Loucy (cell line): ENCODE measurements around the gene PPP4C.

Experiments
- H2AFZ ChIP-seq: fragments of 200-600 bp; sonication (generic); 2 replicates; pipeline ENCODE4 v1.6.0; 2016; ENCODE audit warnings: antibody characterized with exemption, mild to moderate bottlenecking, low read length, moderate library complexity
- H3F3A ChIP-seq: fragments of 200-600 bp; 2 replicates; pipeline ENCODE4 v1.6.0; 2016; ENCODE audit warnings: antibody characterized with exemption, low read depth, mild to moderate bottlenecking
- H3K27me3 ChIP-seq: fragments of 200-600 bp; sonication (generic); 2 replicates; pipeline ENCODE4 v1.6.1; 2014; ENCODE audit warnings: low read length, mild to moderate bottlenecking; ENCODE audit not compliant: insufficient read depth, poor library complexity, severe bottlenecking
- H3K36me3 ChIP-seq: fragments of 200-600 bp; sonication (generic); 2 replicates; pipeline ENCODE4 v1.6.1; 2016; ENCODE audit warnings: low read length; ENCODE audit not compliant: insufficient read depth
- H3K4me1 ChIP-seq: fragments of 200-600 bp; sonication (generic); 2 replicates; pipeline ENCODE4 v1.5.1; 2014; ENCODE audit warnings: low read length, mild to moderate bottlenecking; ENCODE audit not compliant: insufficient read depth, poor library complexity, severe bottlenecking
- H3K4me2 ChIP-seq: fragments of 200-600 bp; sonication (generic); 2 replicates; pipeline ENCODE4 v1.6.0; 2014; ENCODE audit warnings: antibody characterized with exemption, low read length, low read depth, mild to moderate bottlenecking; ENCODE audit not compliant: poor library complexity, severe bottlenecking
- H3K4me3 ChIP-seq: fragments of 200-600 bp; sonication (generic); 2 replicates; pipeline ENCODE4 v1.5.1; 2014; ENCODE audit warnings: low read length, mild to moderate bottlenecking, mixed read lengths; ENCODE audit not compliant: poor library complexity, severe bottlenecking
- H3K79me2 ChIP-seq: fragments of 200-600 bp; sonication (generic); 2 replicates; pipeline ENCODE4 v1.6.1; 2014; ENCODE audit warnings: low read length; ENCODE audit not compliant: insufficient read depth
- H3K9ac ChIP-seq: fragments of 200-600 bp; sonication (generic); 2 replicates; pipeline ENCODE4 v1.6.0; 2014; ENCODE audit warnings: mild to moderate bottlenecking, low read depth, low read length, moderate library complexity; ENCODE audit not compliant: poor library complexity, severe bottlenecking
- H3K9me2 ChIP-seq: fragments of 200-600 bp; sonication (generic); replicated peaks from 2 replicates; pipeline ENCODE4 v1.6.1; 2016; ENCODE audit warnings: low read depth, low read length, mixed read lengths
- H3K9me3 ChIP-seq: fragments of 200-600 bp; sonication (generic); 2 replicates; pipeline ENCODE4 v1.6.1; 2014; ENCODE audit warnings: mild to moderate bottlenecking, antibody characterized with exemption, low read length, low read depth; ENCODE audit not compliant: insufficient read depth
- H4K20me1 ChIP-seq: fragments of 200-600 bp; sonication (generic); 2 replicates; pipeline ENCODE4 v1.6.0; 2014; ENCODE audit warnings: antibody characterized with exemption, low read length, mild to moderate bottlenecking; ENCODE audit not compliant: insufficient read depth, poor library complexity, severe bottlenecking
- EZH2phosphoT487 ChIP-seq: fragments of 200-600 bp; IDR thresholded peaks from 2 replicates; pipeline ENCODE4 v1.6.1; 2018; ENCODE audit warnings: antibody characterized with exemption, mild to moderate bottlenecking, moderate library complexity, borderline replicate concordance
- TF ChIP-seq, protein P1 (sequence below): fragments of 200-600 bp; sonication (generic); conservative IDR thresholded peaks from 2 replicates; pipeline ENCODE4 v1.5.1; 2014; ENCODE audit warnings: mild to moderate bottlenecking, antibody characterized with exemption, low read length

PPP4C gene

DNA sequence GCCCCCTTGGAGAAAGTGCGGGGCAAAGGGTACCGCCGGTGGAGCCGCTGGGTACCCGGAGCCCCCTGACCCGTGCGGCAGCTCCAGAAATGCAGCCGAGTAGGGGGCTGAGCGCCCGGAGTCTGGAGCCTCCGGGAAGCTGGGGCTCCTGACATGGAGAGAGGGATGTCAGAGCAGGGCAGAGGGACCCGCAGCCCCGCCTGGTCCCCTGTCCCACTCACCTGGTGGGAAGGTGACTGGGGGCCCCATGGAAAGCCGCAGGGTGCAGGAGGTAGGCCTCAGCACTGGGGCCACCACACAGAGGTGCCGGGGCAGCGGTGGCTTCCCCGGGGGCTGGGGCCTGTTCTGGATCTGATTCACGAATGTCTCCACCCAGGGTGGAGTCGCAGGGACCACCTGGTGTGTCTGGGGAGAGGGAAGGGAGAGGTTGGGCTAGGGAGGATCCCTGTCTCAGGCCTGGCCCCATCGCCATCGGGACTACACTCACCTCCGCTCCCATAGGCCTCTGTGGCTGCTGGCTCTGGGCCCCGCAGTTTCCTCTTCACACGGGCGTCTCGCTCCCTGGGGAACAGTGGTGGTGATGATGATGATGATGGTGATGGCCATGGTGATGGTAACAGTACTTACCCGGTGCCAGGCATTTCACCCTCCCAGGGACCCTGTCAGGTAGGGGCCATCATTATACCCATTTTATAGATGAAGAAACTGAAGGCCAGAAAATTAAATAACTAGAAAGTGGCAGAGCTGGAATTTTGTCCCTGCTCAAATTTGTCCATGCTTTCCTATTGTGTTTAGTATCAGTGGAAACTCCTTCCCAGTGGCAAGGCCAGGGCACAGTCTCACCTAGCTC is 10.7 kb downstream of the PPP4C start:
- H4K20me1 ChIP-seq, result no peaks in the 10 kb centered on the region
- peaks cover 3% of the 10 kb centered on the region; the same call in 1 of the 2 replicates for H3F3A ChIP-seq
- H2AFZ ChIP-seq, result no peak overlapping the region
- H3K9me2 ChIP-seq, result no peaks in the 10 kb centered on the region
- TF ChIP-seq, protein P1, sequence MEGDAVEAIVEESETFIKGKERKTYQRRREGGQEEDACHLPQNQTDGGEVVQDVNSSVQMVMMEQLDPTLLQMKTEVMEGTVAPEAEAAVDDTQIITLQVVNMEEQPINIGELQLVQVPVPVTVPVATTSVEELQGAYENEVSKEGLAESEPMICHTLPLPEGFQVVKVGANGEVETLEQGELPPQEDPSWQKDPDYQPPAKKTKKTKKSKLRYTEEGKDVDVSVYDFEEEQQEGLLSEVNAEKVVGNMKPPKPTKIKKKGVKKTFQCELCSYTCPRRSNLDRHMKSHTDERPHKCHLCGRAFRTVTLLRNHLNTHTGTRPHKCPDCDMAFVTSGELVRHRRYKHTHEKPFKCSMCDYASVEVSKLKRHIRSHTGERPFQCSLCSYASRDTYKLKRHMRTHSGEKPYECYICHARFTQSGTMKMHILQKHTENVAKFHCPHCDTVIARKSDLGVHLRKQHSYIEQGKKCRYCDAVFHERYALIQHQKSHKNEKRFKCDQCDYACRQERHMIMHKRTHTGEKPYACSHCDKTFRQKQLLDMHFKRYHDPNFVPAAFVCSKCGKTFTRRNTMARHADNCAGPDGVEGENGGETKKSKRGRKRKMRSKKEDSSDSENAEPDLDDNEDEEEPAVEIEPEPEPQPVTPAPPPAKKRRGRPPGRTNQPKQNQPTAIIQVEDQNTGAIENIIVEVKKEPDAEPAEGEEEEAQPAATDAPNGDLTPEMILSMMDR, result no peak
- no peak for TF ChIP-seq EZH2phosphoT487
- H3K36me3 ChIP-seq, result peaks cover 36% of the 10 kb centered on the region; the same call in 1 of the 2 replicates
- H3K79me2 ChIP-seq, result peaks cover 3% of the 10 kb centered on the region; the same call in 1 of the 2 replicates
- peaks cover 11% of the 10 kb centered on the region for H3K4me1 ChIP-seq
- no peak overlapping the region for H3K9ac ChIP-seq
- H3K27me3 ChIP-seq, result no peaks in the 10 kb centered on the region
- H3K4me2 ChIP-seq, result no peak overlapping the region
- H3K9me3 ChIP-seq, result no peaks in the 10 kb centered on the region
- no peak overlapping the region for H3K4me3 ChIP-seq

- peaks cover 3% of the 10 kb centered on the region; the same call in 1 of the 2 replicates for H3F3A ChIP-seq
- H3K9me2 ChIP-seq, result no peaks in the 10 kb centered on the region
- no peak for TF ChIP-seq EZH2phosphoT487
- TF ChIP-seq, protein P1, result no peak
- H3K4me3 ChIP-seq, result no peak overlapping the region
- H3K79me2 ChIP-seq, result peaks cover under 1% of the 10 kb centered on the region; the same call in 1 of the 2 replicates
- no peaks in the 10 kb centered on the region for H4K20me1 ChIP-seq
- H3K4me2 ChIP-seq, result no peak overlapping the region
- H2AFZ ChIP-seq, result no peak overlapping the region
- no peak overlapping the region for H3K9ac ChIP-seq
- no peaks in the 10 kb centered on the region for H3K9me3 ChIP-seq
- no peaks in the 10 kb centered on the region for H3K27me3 ChIP-seq
- H3K36me3 ChIP-seq, result peaks cover 33% of the 10 kb centered on the region; the same call in 1 of the 2 replicates
- H3K4me1 ChIP-seq, result peaks cover 14% of the 10 kb centered on the region
Measured at GRCh38 chr16:30087181-30087898, 11.5 kb downstream of the PPP4C start.

DNA sequence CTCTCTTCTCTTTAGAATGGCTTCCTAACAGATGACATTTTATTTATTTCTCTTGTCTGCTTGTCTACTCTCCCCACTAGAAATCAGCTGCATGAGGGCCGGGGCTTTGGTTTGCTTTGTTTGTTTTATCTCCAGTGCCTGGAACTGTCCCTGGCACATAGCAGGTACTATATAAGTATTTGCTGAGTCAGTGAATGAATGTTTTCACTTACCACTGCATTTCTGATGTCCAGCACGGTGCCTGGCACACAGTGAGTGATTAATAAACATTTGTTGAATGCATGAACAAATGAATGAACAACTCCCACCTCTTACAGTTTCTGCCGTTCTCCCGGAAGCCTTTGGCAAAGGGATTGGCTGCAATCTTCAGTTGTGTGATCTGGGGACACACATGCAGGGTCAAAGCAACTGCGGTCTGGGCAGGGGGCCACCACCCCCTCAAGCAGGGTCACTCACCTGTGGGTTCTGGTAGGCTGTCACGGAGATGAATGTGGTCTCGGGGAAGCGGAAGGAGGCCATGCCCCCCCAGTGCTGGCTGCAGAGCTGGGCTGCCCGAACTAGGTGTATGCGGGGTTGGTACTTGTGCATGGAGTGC is 12.5 kb downstream of the PPP4C start:
- Histone ChIP-seq H2AFZ (no peak overlapping the region), H3K36me3 (peaks cover 23% of the 10 kb centered on the region; the same call in 1 of the 2 replicates), H3K4me2 (no peak overlapping the region), H3K9ac (no peak overlapping the region), H3F3A (peaks cover 7% of the 10 kb centered on the region; the same call in 1 of the 2 replicates), H4K20me1 (no peaks in the 10 kb centered on the region), H3K9me3 (no peaks in the 10 kb centered on the region), H3K27me3 (no peaks in the 10 kb centered on the region), H3K79me2 (no peaks in the 10 kb centered on the region), H3K4me3 (no peak overlapping the region), H3K4me1 (peaks cover 22% of the 10 kb centered on the region), H3K9me2 (no peaks in the 10 kb centered on the region)
- no peak for TF ChIP-seq EZH2phosphoT487
- TF ChIP-seq, protein P1, result no peak
